ENCODE results near the gene CEP112. TPM values are rescaled to one million over a fixed set of nuclear protein-coding genes. Genes with fewer than 3 reads are reported as not detected.

CEP112 gene
- total and polyA plus RNA-seq, 4 donors: 1.1 to 4.9 (median 1.4) TPM

DNA sequence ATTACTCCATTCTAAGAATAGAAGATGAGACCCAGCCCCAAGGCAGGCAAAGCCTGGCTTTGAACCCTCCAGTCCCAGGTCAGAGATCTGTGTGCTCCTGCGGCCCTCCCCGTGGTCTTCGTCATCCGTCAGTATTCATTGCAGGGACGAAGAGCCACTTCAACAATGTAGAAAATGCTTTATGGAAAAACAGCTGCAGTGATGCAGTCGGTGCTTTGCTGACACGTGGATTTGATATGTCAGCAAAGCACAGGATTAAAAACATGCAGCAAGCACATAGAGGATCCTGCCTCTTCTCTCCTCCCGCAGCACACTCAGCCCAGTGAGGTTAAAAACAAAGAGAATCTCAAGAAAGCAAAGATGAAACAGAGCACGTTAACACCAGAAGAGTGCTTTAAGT lies 513.4 kb downstream of the CEP112 start:
- Histone ChIP-seq H3K4me1 (ENCODE audit: control insufficient read depth in 4 of 4, insufficient read depth in 4 of 4, low read length in 3 of 4) (no peaks in the 10 kb centered on the region), H3K4me3 (ENCODE audit: low read depth in 1 of 3, low read length in 3 of 3) (no peak overlapping the region), H3K9me3 (ENCODE audit: control insufficient read depth in 4 of 4, low read length in 3 of 4) (no peaks in the 10 kb centered on the region), H3K27ac (ENCODE audit: low read depth in 1 of 2, low read length in 2 of 2) (no peak overlapping the region), H3K27me3 (ENCODE audit: control insufficient read depth in 4 of 4, insufficient read depth in 4 of 4, low read length in 3 of 4) (no peaks in the 10 kb centered on the region), H3K9ac (ENCODE audit: low read depth in 1 of 2, low read length in 2 of 2) (no peak overlapping the region), H3K36me3 (ENCODE audit: control insufficient read depth in 4 of 4, insufficient read depth in 3 of 4, low read depth in 1 of 4, low read length in 3 of 4) (no peaks in the 10 kb centered on the region)
- WGBS: 79% methylated on average over 9 of the region's 9 CpGs
- DNase-seq (ENCODE audit: low spot score): no peak
- TF ChIP-seq FOXA2 (IDR thresholded peaks at IDR 0.05) (no peak), GABPA (IDR thresholded peaks at IDR 0.05 in 1 of 2, conservative IDR thresholded peaks at IDR 0.05 in 1 of 2) (no peak), HNF4A (conservative IDR thresholded peaks at IDR 0.05) (no peak), HNF4G (IDR thresholded peaks at IDR 0.05) (no peak), FOXA1 (IDR thresholded peaks at IDR 0.05) (no peak), SP1 (IDR thresholded peaks at IDR 0.05) (no peak), RAD21 (IDR thresholded peaks at IDR 0.05) (no peak), TAF1 (conservative IDR thresholded peaks at IDR 0.05) (no peak), NR2F2 (IDR thresholded peaks at IDR 0.05) (no peak)
- TF ChIP-seq, protein P1, sequence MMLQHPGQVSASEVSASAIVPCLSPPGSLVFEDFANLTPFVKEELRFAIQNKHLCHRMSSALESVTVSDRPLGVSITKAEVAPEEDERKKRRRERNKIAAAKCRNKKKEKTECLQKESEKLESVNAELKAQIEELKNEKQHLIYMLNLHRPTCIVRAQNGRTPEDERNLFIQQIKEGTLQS (IDR thresholded peaks at IDR 0.05): no peak
- TF ChIP-seq, protein P2, sequence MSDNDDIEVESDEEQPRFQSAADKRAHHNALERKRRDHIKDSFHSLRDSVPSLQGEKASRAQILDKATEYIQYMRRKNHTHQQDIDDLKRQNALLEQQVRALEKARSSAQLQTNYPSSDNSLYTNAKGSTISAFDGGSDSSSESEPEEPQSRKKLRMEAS (IDR thresholded peaks at IDR 0.05): no peak
- TF ChIP-seq, protein P3, sequence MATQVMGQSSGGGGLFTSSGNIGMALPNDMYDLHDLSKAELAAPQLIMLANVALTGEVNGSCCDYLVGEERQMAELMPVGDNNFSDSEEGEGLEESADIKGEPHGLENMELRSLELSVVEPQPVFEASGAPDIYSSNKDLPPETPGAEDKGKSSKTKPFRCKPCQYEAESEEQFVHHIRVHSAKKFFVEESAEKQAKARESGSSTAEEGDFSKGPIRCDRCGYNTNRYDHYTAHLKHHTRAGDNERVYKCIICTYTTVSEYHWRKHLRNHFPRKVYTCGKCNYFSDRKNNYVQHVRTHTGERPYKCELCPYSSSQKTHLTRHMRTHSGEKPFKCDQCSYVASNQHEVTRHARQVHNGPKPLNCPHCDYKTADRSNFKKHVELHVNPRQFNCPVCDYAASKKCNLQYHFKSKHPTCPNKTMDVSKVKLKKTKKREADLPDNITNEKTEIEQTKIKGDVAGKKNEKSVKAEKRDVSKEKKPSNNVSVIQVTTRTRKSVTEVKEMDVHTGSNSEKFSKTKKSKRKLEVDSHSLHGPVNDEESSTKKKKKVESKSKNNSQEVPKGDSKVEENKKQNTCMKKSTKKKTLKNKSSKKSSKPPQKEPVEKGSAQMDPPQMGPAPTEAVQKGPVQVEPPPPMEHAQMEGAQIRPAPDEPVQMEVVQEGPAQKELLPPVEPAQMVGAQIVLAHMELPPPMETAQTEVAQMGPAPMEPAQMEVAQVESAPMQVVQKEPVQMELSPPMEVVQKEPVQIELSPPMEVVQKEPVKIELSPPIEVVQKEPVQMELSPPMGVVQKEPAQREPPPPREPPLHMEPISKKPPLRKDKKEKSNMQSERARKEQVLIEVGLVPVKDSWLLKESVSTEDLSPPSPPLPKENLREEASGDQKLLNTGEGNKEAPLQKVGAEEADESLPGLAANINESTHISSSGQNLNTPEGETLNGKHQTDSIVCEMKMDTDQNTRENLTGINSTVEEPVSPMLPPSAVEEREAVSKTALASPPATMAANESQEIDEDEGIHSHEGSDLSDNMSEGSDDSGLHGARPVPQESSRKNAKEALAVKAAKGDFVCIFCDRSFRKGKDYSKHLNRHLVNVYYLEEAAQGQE (IDR thresholded peaks at IDR 0.05): no peak

DNA sequence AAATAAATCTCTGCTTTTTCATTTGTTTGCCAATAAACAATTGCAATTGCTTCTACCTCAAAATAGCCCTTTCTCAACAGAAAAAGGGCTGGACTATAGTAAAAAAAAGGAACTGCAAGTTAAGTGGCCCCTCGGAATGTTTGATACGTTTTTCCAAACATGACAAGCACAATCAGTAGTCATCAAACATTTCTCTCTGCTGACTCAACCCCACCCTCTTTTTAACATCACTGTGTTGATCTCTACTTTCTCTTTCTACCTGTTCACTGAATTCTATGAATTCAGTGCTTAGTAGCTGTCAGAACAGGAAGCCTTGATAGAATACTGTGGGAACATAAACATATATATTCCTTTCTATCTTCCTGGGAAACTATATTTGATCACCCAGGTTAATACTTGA lies 514.0 kb downstream of the CEP112 start:
- Histone ChIP-seq H3K27ac (ENCODE audit: low read depth in 1 of 2, low read length in 2 of 2) (no peak overlapping the region), H3K9me3 (ENCODE audit: control insufficient read depth in 4 of 4, low read length in 3 of 4) (no peaks in the 10 kb centered on the region), H3K9ac (ENCODE audit: low read depth in 1 of 2, low read length in 2 of 2) (no peak overlapping the region), H3K4me3 (ENCODE audit: low read depth in 1 of 3, low read length in 3 of 3) (no peak overlapping the region), H3K4me1 (ENCODE audit: control insufficient read depth in 4 of 4, insufficient read depth in 4 of 4, low read length in 3 of 4) (no peaks in the 10 kb centered on the region), H3K36me3 (ENCODE audit: control insufficient read depth in 4 of 4, insufficient read depth in 3 of 4, low read depth in 1 of 4, low read length in 3 of 4) (no peaks in the 10 kb centered on the region), H3K27me3 (ENCODE audit: control insufficient read depth in 4 of 4, insufficient read depth in 4 of 4, low read length in 3 of 4) (no peaks in the 10 kb centered on the region)
- WGBS: 85% methylated on average over 2 of the region's 2 CpGs
- TF ChIP-seq GABPA (IDR thresholded peaks at IDR 0.05 in 1 of 2, conservative IDR thresholded peaks at IDR 0.05 in 1 of 2) (no peak), SP1 (IDR thresholded peaks at IDR 0.05) (no peak), YY1 (IDR thresholded peaks at IDR 0.05) (no peak), TAF1 (conservative IDR thresholded peaks at IDR 0.05) (no peak), RAD21 (IDR thresholded peaks at IDR 0.05) (no peak), FOXA2 (IDR thresholded peaks at IDR 0.05) (no peak), FOXA1 (IDR thresholded peaks at IDR 0.05) (no peak), NR2F2 (IDR thresholded peaks at IDR 0.05) (no peak), HNF4G (IDR thresholded peaks at IDR 0.05) (no peak), JUND (IDR thresholded peaks at IDR 0.05) (no peak)
- TF ChIP-seq, protein P1 (IDR thresholded peaks at IDR 0.05): no peak
- TF ChIP-seq, protein P4, sequence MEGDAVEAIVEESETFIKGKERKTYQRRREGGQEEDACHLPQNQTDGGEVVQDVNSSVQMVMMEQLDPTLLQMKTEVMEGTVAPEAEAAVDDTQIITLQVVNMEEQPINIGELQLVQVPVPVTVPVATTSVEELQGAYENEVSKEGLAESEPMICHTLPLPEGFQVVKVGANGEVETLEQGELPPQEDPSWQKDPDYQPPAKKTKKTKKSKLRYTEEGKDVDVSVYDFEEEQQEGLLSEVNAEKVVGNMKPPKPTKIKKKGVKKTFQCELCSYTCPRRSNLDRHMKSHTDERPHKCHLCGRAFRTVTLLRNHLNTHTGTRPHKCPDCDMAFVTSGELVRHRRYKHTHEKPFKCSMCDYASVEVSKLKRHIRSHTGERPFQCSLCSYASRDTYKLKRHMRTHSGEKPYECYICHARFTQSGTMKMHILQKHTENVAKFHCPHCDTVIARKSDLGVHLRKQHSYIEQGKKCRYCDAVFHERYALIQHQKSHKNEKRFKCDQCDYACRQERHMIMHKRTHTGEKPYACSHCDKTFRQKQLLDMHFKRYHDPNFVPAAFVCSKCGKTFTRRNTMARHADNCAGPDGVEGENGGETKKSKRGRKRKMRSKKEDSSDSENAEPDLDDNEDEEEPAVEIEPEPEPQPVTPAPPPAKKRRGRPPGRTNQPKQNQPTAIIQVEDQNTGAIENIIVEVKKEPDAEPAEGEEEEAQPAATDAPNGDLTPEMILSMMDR (IDR thresholded peaks at IDR 0.05; ENCODE audit: low read depth, low read length, missing input control): no peak
- TF ChIP-seq, protein P3 (IDR thresholded peaks at IDR 0.05): no peak
- TF ChIP-seq, protein P2 (IDR thresholded peaks at IDR 0.05): no peak
- TF ChIP-seq, protein P5, sequence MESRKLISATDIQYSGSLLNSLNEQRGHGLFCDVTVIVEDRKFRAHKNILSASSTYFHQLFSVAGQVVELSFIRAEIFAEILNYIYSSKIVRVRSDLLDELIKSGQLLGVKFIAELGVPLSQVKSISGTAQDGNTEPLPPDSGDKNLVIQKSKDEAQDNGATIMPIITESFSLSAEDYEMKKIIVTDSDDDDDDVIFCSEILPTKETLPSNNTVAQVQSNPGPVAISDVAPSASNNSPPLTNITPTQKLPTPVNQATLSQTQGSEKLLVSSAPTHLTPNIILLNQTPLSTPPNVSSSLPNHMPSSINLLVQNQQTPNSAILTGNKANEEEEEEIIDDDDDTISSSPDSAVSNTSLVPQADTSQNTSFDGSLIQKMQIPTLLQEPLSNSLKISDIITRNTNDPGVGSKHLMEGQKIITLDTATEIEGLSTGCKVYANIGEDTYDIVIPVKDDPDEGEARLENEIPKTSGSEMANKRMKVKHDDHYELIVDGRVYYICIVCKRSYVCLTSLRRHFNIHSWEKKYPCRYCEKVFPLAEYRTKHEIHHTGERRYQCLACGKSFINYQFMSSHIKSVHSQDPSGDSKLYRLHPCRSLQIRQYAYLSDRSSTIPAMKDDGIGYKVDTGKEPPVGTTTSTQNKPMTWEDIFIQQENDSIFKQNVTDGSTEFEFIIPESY (IDR thresholded peaks at IDR 0.05): no peak
- no peak for DNase-seq (ENCODE audit: low spot score)

All from liver (tissue), 9 donors.